ENCODE measurements around the gene TRMT44. TPM values are rescaled to one million over a fixed set of nuclear protein-coding genes. Genes with fewer than 3 reads are reported as not detected.
A peak's percentile ranks its signal among the peaks of the same experiment; 100 is the strongest.

Gene TRMT44
- total and polyA plus RNA-seq, 2 of the 13 experiments (the other 11 are each of a cell fraction or from before 2014, with no cell fraction given) = 5.8 to 8.6 TPM

- TF ChIP-seq, protein P1, sequence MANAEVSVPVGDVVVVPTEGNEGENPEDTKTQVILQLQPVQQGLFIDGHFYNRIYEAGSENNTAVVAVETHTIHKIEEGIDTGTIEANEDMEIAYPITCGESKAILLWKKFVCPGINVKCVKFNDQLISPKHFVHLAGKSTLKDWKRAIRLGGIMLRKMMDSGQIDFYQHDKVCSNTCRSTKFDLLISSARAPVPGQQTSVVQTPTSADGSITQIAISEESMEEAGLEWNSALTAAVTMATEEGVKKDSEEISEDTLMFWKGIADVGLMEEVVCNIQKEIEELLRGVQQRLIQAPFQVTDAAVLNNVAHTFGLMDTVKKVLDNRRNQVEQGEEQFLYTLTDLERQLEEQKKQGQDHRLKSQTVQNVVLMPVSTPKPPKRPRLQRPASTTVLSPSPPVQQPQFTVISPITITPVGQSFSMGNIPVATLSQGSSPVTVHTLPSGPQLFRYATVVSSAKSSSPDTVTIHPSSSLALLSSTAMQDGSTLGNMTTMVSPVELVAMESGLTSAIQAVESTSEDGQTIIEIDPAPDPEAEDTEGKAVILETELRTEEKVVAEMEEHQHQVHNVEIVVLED (CRISPR knock-in tag; IDR thresholded peaks at IDR 0.05; ENCODE audit: borderline replicate concordance) = peak; percentile 77
- TF ChIP-seq KDM3A (CRISPR knock-in tag; IDR thresholded peaks at IDR 0.05; ENCODE audit: low read depth) (peak; percentile 70; the same call in 1 of the 2 replicates), TFDP2 (CRISPR knock-in tag; IDR thresholded peaks at IDR 0.05) (peak; percentile 72), PITX1 (CRISPR knock-in tag; IDR thresholded peaks at IDR 0.05) (0 out of 2 replicates have a peak, but pooled peaks have one; percentile 13), ZNF747 (CRISPR knock-in tag; IDR thresholded peaks at IDR 0.05; ENCODE audit: borderline replicate concordance) (peak; percentile 63; the same call in 1 of the 2 replicates), PRPF4 (IDR thresholded peaks at IDR 0.05; ENCODE audit: low read depth, low read length, poor library complexity, severe bottlenecking) (no peak), ZNF496 (CRISPR knock-in tag; IDR thresholded peaks at IDR 0.05; ENCODE audit: insufficient replicate concordance) (no peak), PATZ1 (CRISPR knock-in tag; IDR thresholded peaks at IDR 0.05) (peak; percentile 84), KDM5A (IDR thresholded peaks at IDR 0.05; ENCODE audit: borderline replicate concordance, low read length) (peak; percentile 95), TAF1 (CRISPR knock-in tag; IDR thresholded peaks at IDR 0.05) (peak; percentile 74; the same call in 1 of the 2 replicates), ATF7-NPFF (CRISPR knock-in tag; IDR thresholded peaks at IDR 0.05; ENCODE audit: low read depth) (peak; percentile 82), KDM2A (CRISPR knock-in tag; IDR thresholded peaks at IDR 0.05; ENCODE audit: borderline replicate concordance, low read depth) (peak; percentile 100), CHCHD3 (CRISPR knock-in tag; IDR thresholded peaks at IDR 0.05) (no peak), ZNF234 (CRISPR knock-in tag; conservative IDR thresholded peaks at IDR 0.05) (0 out of 2 replicates have a peak, but pooled peaks have one; percentile 63), ZNF609 (CRISPR knock-in tag; IDR thresholded peaks at IDR 0.05; ENCODE audit: borderline replicate concordance) (0 out of 2 replicates have a peak, but pooled peaks have one; percentile 51), HOXA5 (CRISPR knock-in tag; IDR thresholded peaks at IDR 0.05) (peak; percentile 88; the same call in 1 of the 2 replicates), KMT2B (CRISPR knock-in tag; IDR thresholded peaks at IDR 0.05) (peak; percentile 89), HNRNPH1 (optimal IDR thresholded peaks at IDR 0.05; ENCODE audit: low read depth, low read length) (no peak)
Measured at GRCh38 chr4:8428288-8429097, 12.1 kb upstream of the TRMT44 start (continued).
